Mesenchymal stem cell (in vitro differentiated cells and primary cell): ENCODE measurements around the gene ZRANB1.
"Not testable (repeated sequence)": the region's sequence is repeated elsewhere in the genome, so short reads cannot be mapped to it uniquely, and the experiment has no call there.

Experiments
- DNase-seq: peaks from one replicate; pipeline ENCODE4 v3.0.0-alpha.2; 2013
- H2AFZ ChIP-seq: one replicate; pipeline ENCODE4 v1.6.1; 2013; ENCODE audit warnings: low read depth, mild to moderate bottlenecking, control low read depth, inconsistent platforms, low read length, moderate library complexity
- H2AK5ac ChIP-seq: 2 replicates; pipeline ENCODE4 v1.6.1; 2013; ENCODE audit warnings: low read length, moderate library complexity, mild to moderate bottlenecking, inconsistent platforms; ENCODE audit not compliant: severe bottlenecking
- H2BK120ac ChIP-seq: one replicate; pipeline ENCODE4 v1.6.1; 2013; ENCODE audit warnings: low read depth, mild to moderate bottlenecking, inconsistent platforms, low read length, moderate library complexity
- H2BK12ac ChIP-seq, 2 experiments: one replicate each; pipeline ENCODE4 v1.6.1; 2013; ENCODE audit warnings: inconsistent platforms in 2 of 2, low read length in 2 of 2, mild to moderate bottlenecking in 2 of 2, moderate library complexity in 2 of 2, control low read depth in 1 of 2
- H2BK15ac ChIP-seq: one replicate; pipeline ENCODE4 v1.6.1; 2013; ENCODE audit warnings: mild to moderate bottlenecking, low read depth, inconsistent platforms; ENCODE audit not compliant: poor library complexity, severe bottlenecking
- H2BK5ac ChIP-seq: 2 replicates; pipeline ENCODE4 v1.6.1; 2013; ENCODE audit warnings: low read depth, mild to moderate bottlenecking, low read length, control low read depth, inconsistent platforms; ENCODE audit not compliant: poor library complexity, severe bottlenecking
- H3K14ac ChIP-seq, 2 experiments: one replicate each; pipeline ENCODE4 v1.6.1; 2013; ENCODE audit warnings: inconsistent platforms in 2 of 2, low read length in 2 of 2, control low read depth in 1 of 2, mild to moderate bottlenecking in 1 of 2, moderate library complexity in 1 of 2
- H3K18ac ChIP-seq, 2 experiments: one replicate each; pipeline ENCODE4 v1.6.1; 2013; ENCODE audit warnings: inconsistent platforms in 2 of 2, low read length in 2 of 2, control low read depth in 1 of 2, low read depth in 1 of 2, mild to moderate bottlenecking in 1 of 2
- H3K23ac ChIP-seq, 2 experiments: one replicate each; pipeline ENCODE4 v1.6.1; 2013; ENCODE audit warnings: inconsistent platforms in 2 of 2, low read length in 2 of 2, mild to moderate bottlenecking in 2 of 2, moderate library complexity in 2 of 2, control low read depth in 1 of 2
- H3K27ac ChIP-seq: 2 replicates; pipeline ENCODE4 v1.5.1; 2013; ENCODE audit warnings: mild to moderate bottlenecking, moderate library complexity, low read length, control low read depth, inconsistent platforms; ENCODE audit not compliant: poor library complexity, severe bottlenecking
- H3K27me3 ChIP-seq, 2 experiments: 2 replicates each; pipeline versions ENCODE4 v1.6.1 to v1.7.0; 2013; ENCODE audit warnings: low read length in 2 of 2, mild to moderate bottlenecking in 2 of 2, moderate library complexity in 2 of 2, control low read depth in 1 of 2, inconsistent platforms in 1 of 2; ENCODE audit not compliant: control insufficient read depth in 1 of 2, insufficient read depth in 1 of 2
- H3K36me3 ChIP-seq, 2 experiments: 2 replicates each; pipeline versions ENCODE4 v1.6.1 to v1.7.0; 2013; ENCODE audit warnings: low read length in 2 of 2, control low read depth in 1 of 2, inconsistent platforms in 1 of 2, low read depth in 1 of 2, mild to moderate bottlenecking in 1 of 2; ENCODE audit not compliant: insufficient read depth in 2 of 2, control insufficient read depth in 1 of 2
- H3K4ac ChIP-seq, 2 experiments: one replicate each; pipeline ENCODE4 v1.6.1; 2013; ENCODE audit warnings: inconsistent platforms in 2 of 2, low read length in 2 of 2, mild to moderate bottlenecking in 2 of 2, moderate library complexity in 2 of 2, control low read depth in 1 of 2, low read depth in 1 of 2
- H3K4me1 ChIP-seq: 2 replicates; pipeline ENCODE4 v1.6.1; 2013; ENCODE audit warnings: low read depth, low read length, control low read depth; ENCODE audit not compliant: control insufficient read depth, insufficient read depth
- H3K4me2 ChIP-seq: 2 replicates; pipeline ENCODE4 v1.6.1; 2013; ENCODE audit warnings: low read length, mild to moderate bottlenecking, inconsistent platforms; ENCODE audit not compliant: poor library complexity, severe bottlenecking
- H3K4me3 ChIP-seq, 2 experiments: 2 replicates each; pipeline versions ENCODE4 v1.5.1 to v1.7.0; 2013; ENCODE audit warnings: low read length in 2 of 2, mild to moderate bottlenecking in 2 of 2, control low read depth in 1 of 2, low read depth in 1 of 2; ENCODE audit not compliant: insufficient read depth in 1 of 2
- H3K79me1 ChIP-seq: replicated peaks from 2 replicates; pipeline ENCODE4 v1.6.1; 2013; ENCODE audit warnings: mild to moderate bottlenecking, control low read depth, low read length, inconsistent platforms; ENCODE audit not compliant: poor library complexity, severe bottlenecking
- H3K9ac ChIP-seq: 2 replicates; pipeline ENCODE4 v1.7.0; 2013; ENCODE audit warnings: mild to moderate bottlenecking, low read length, moderate library complexity
- H3K9me3 ChIP-seq: 2 replicates; pipeline ENCODE4 v1.7.0; 2013; ENCODE audit warnings: mild to moderate bottlenecking, low read length; ENCODE audit not compliant: control insufficient read depth
- H4K8ac ChIP-seq: one replicate; pipeline ENCODE4 v1.6.1; 2013; ENCODE audit warnings: inconsistent platforms, mild to moderate bottlenecking, low read length, moderate library complexity
- H4K91ac ChIP-seq: one replicate; pipeline ENCODE4 v1.6.1; 2013; ENCODE audit warnings: mild to moderate bottlenecking, low read length, inconsistent platforms
- WGBS: methylation state at CpG from one replicate; pipeline ENCODE4 v1.1.7; 2013; ENCODE audit warnings: mixed read lengths; 5-methylcytosine and 5-hydroxymethylcytosine counted together

ZRANB1 gene

DNA sequence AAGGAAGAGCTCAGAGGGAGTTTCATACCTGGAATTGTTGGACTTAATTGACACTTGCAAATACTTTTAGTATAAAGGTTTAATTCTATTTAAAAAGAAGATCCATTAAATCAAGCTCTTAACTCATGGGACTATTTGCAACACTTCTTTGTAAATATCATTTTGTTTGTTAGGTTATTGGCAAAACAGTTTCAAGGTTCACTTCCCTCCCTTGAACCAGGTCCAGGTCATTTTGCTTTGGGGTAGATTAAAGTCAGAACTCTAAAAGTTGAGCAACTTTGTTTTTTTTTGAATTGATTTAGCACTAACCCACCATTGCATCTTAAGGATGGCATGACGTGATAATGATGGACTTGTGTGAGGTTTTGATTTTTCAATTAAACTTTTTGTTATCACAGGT, 45.9 kb downstream of the ZRANB1 start:
- DNase-seq, result no peak
- Histone ChIP-seq H3K4ac (no peak overlapping the region), H3K4me3 (no peak overlapping the region), H3K9ac (no peak overlapping the region), H3K23ac (no peak overlapping the region), H2BK5ac (no peak overlapping the region), H3K27me3 (no peaks in the 10 kb centered on the region), H3K79me1 (peaks cover 20% of the 10 kb centered on the region), H3K36me3 (peaks cover 44 to 85% of the 10 kb centered on the region in 2 experiments), H2AFZ (no peak overlapping the region), H2BK12ac (no peak overlapping the region), H4K91ac (no peak overlapping the region), H3K4me1 (peaks cover 2% of the 10 kb centered on the region), H2BK120ac (no peak overlapping the region), H3K14ac (no peak overlapping the region), H4K8ac (no peak overlapping the region), H2BK15ac (no peak overlapping the region), H2AK5ac (no peak overlapping the region), H3K9me3 (no peaks in the 10 kb centered on the region), H3K27ac (no peak overlapping the region), H3K18ac (no peak overlapping the region), H3K4me2 (no peak overlapping the region)
- 100% methylated on average over 1 of the region's 1 CpG for WGBS

DNA sequence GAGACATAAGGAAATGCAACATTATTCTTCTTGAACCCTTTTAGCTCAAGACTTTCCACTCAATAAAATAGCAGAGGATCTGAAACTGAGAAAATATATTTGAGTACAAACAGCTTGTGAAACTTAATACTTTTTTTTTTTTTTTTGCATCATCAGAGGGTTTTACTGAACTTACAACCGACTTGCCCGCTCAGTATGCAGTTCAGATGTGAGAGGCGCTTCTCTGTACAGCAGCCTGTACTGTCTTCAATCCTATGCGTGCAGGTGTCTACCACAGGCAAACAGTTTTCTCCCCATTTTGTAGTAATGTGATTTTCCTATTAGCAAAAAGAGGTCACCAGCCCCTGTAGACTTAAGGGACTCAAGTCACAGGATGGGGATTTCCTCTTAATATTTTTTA, 46.8 kb downstream of the ZRANB1 start:
- not testable (repeated sequence) for H3K9ac ChIP-seq, H3K9me3 ChIP-seq

DNA sequence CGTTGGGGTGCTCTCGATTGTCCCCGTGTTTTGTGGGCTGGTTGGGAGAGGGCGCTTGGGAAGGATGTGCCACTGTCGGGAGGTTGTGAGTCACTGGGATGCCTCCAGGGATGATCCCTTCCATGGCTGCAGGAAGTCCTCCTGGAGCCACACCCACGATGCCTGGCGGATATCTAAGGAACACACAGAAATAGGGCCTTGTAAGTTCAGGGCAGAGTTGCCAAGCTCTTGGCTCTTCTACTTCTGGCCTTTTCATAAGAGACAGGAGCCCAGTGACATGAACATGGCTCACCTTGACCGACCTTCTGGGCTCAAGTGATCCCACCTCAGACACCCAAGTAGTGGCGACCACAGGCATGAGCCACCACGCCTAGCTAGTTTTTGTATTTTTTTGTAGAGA, 47.6 kb downstream of the ZRANB1 start:
- no peak overlapping the region for H3K4me2 ChIP-seq
- no peak overlapping the region for H4K91ac ChIP-seq
- no peak overlapping the region for H3K23ac ChIP-seq
- no peak overlapping the region for H3K4ac ChIP-seq
- H4K8ac ChIP-seq, result no peak overlapping the region
- no peak overlapping the region for H2AFZ ChIP-seq
- no peak overlapping the region for H2BK5ac ChIP-seq
- no peak overlapping the region for H2AK5ac ChIP-seq
- no peak overlapping the region for H3K9ac ChIP-seq
- no peaks in the 10 kb centered on the region for H3K9me3 ChIP-seq
- no peak for DNase-seq
- no peak overlapping the region for H2BK120ac ChIP-seq
- peaks cover 2% of the 10 kb centered on the region for H3K4me1 ChIP-seq
- no peak overlapping the region for H3K18ac ChIP-seq
- H3K27ac ChIP-seq, result no peak overlapping the region
- H2BK15ac ChIP-seq, result no peak overlapping the region
- H3K27me3 ChIP-seq, result no peaks in the 10 kb centered on the region
- peaks cover 53 to 85% of the 10 kb centered on the region in 2 experiments for H3K36me3 ChIP-seq
- H3K79me1 ChIP-seq, result peaks cover 17% of the 10 kb centered on the region
- no peak overlapping the region for H2BK12ac ChIP-seq
- 96% methylated on average over 9 of the region's 10 CpGs for WGBS
- no peak overlapping the region for H3K4me3 ChIP-seq
- no peak overlapping the region for H3K14ac ChIP-seq

More for the DNA sequence above, 46.8 kb downstream of the ZRANB1 start:
- not testable (repeated sequence) for H4K91ac ChIP-seq, H3K27me3 ChIP-seq, H3K4me1 ChIP-seq, H3K18ac ChIP-seq, H2BK12ac ChIP-seq, H3K4me2 ChIP-seq, H3K27ac ChIP-seq, H2BK15ac ChIP-seq, H2BK5ac ChIP-seq, H3K14ac ChIP-seq, H3K4ac ChIP-seq, H2AFZ ChIP-seq, H2AK5ac ChIP-seq, DNase-seq, H4K8ac ChIP-seq, H3K4me3 ChIP-seq, H3K23ac ChIP-seq, H2BK120ac ChIP-seq
- WGBS, result 100% methylated on average over 3 of the region's 4 CpGs
- Histone ChIP-seq H3K36me3 (peaks cover 49 to 85% of the 10 kb centered on the region in 2 experiments), H3K79me1 (peaks cover 17% of the 10 kb centered on the region)

DNA sequence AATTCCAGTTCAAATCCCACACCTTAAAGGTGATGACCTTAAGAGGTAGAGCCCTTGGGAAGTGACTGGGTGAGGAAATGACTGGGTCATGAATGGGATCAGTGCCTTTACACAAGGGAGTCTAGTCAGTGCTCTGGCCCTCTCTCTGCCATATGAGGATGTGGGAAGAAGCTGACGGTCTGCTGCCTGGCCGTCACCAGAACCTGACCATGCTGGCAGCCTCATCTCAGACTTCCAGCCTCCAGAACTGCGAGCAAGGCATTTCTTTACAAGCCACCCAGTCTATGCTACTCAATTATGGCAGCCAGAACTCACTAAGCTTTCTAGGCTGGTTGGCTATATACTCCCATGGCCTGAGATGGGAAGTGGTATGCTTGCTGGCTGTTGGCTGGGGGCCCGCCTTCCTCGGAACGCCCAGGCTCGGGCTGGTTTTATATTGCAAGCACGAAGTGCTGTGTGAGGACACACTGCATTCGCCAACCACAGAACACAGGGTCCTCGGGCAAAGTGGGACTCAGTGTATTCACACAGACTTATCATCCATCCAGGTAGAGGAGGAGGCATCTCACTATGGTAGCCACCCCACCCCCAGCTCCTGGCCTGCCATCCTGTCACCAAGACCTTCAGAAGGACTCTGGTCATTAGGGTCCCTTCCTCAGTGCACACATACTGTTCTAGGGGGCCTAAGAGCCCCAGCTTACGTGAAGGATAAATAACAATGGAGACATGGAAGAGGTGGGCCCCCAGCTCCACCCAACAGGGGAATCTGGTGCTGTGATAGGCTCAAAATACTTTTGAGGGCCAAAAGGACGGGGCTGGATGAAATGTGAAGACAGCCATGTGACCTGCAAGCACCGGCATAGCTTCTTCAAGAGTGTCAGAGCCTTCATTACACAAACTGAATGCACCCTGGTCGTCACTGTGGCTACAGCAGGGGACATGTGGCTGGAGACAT, 49.0 kb downstream of the ZRANB1 start:
- Histone ChIP-seq H2BK120ac (no peak overlapping the region), H3K4ac (no peak overlapping the region), H3K14ac (no peak overlapping the region), H2AFZ (no peak overlapping the region), H3K4me3 (no peak overlapping the region), H3K9ac (no peak overlapping the region), H4K91ac (no peak overlapping the region), H2BK12ac (no peak overlapping the region), H2AK5ac (no peak overlapping the region), H3K27ac (no peak overlapping the region), H3K23ac (no peak overlapping the region), H3K27me3 (no peaks in the 10 kb centered on the region), H3K9me3 (no peaks in the 10 kb centered on the region), H4K8ac (no peak overlapping the region), H2BK15ac (no peak overlapping the region), H2BK5ac (no peak overlapping the region), H3K4me1 (peaks cover 4% of the 10 kb centered on the region), H3K79me1 (peaks cover 21% of the 10 kb centered on the region), H3K18ac (no peak overlapping the region), H3K4me2 (no peak overlapping the region), H3K36me3 (peaks cover 62 to 85% of the 10 kb centered on the region in 2 experiments)
- 94% methylated on average over 14 of the region's 14 CpGs for WGBS
- DNase-seq, result no peak
